Measurements from ENCODE around the gene TBC1D5.
"Not testable (repeated sequence)": the region's sequence is repeated elsewhere in the genome, so short reads cannot be mapped to it uniquely, and the experiment has no call there.

Gene TBC1D5

GRCh38 chr3:17749281-17749680 is 6.8 kb upstream of the TBC1D5 start:
- in situ Hi-C loops (cut with HindIII; ENCODE audit: low sequenced_read_pairs) = no loop called here

DNA sequence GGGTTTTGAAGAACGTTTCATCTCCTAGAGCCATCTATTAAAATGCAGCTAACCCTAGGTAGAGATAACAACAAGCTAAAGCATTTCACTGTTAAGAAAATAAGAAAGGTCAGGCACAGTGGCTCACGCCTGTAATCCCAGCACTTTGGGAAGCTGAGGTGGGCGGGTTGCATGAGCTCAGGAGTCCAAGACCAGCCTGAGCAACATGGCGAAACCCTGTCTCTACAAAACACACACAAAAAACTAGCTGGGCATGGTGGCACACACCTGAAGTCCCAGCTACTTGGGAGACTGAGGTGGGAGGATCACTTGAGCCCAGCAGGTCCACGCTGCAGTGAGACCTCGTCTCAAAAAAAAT is 5.4 kb upstream of the TBC1D5 start:
- in situ Hi-C loops (cut with HindIII; ENCODE audit: low sequenced_read_pairs) = no loop called here

DNA sequence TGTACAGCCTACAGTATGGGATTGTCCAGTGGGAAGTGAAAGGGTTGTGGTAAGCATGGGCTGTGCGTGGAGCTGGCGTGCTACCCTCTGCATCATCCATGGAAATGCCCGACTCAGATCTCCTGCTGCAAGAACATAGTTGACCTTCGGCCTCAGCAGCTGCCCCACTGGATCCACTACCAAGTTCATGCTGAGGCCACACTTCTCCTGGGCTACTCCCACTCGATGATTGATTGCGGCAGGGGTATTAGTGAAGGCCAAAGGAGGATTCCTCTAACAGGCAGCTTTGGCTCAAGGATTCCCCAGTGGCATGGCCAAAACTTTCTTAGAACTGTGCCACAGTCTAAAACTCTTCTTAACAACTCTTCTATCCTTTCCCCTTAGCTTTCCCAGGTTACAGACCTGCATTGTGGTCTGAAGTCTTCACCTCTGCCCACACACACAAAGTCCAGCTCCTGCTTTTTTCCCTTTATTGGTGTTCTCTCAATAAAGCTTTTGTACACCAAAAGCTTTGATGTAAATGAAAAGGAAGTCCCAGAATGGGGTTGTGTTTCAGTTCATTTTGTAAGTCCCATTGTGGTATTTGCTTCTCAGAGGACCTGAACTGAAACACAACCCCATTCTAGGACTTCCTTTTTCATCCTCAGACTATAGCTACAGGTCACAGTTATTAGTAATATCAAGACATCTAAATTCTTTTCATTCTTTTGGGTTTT is 4.9 kb upstream of the TBC1D5 start:
- in situ Hi-C loops (cut with HindIII; ENCODE audit: low sequenced_read_pairs) = no loop called here

- in situ Hi-C loops (cut with HindIII; ENCODE audit: low sequenced_read_pairs) = no loop called here
These were observed 3.5 kb upstream of the TBC1D5 start for GRCh38 chr3:17745894-17746293.

DNA sequence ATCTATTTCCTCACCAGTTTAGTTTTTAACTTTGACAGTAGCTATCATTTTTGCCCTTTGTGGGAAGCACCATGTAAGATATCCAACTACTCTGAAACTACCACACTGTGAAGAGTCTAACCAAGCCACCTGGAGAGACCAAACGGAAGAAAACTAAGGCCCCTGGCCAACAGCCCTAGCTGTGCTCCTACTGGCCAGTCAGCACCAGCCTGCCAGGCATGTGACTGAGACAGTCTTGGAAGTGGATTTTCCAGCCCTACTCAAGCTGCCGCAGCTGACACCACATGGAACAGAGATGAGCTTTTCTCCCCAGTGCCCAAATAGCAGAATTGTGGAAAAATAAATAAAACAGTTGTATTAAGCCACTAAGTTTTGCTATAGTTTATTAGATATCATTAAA is 2.9 kb upstream of the TBC1D5 start:
- in situ Hi-C loops (cut with HindIII; ENCODE audit: low sequenced_read_pairs) = no loop called here

- in situ Hi-C loops (cut with HindIII; ENCODE audit: low sequenced_read_pairs) = no loop called here
These were observed 2.3 kb upstream of the TBC1D5 start for GRCh38 chr3:17744693-17745092.

DNA sequence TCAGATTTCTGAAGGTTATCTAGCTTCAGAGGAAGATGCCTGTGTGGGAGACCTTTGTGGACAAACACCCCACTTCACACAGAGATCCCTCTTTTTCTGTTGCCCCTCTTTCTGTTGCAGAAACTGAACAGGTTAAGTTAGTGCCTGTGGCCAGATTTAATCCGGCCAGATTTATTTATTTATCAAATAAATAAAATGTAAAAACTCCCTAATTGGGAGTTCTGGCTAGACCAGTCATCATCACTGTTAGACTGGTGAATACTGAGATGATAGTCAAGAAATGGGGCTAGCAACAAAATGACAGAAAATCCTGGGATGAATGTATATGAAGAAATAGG is 1.2 kb upstream of the TBC1D5 start:
- in situ Hi-C loops (cut with HindIII; ENCODE audit: low sequenced_read_pairs) = no loop called here

DNA sequence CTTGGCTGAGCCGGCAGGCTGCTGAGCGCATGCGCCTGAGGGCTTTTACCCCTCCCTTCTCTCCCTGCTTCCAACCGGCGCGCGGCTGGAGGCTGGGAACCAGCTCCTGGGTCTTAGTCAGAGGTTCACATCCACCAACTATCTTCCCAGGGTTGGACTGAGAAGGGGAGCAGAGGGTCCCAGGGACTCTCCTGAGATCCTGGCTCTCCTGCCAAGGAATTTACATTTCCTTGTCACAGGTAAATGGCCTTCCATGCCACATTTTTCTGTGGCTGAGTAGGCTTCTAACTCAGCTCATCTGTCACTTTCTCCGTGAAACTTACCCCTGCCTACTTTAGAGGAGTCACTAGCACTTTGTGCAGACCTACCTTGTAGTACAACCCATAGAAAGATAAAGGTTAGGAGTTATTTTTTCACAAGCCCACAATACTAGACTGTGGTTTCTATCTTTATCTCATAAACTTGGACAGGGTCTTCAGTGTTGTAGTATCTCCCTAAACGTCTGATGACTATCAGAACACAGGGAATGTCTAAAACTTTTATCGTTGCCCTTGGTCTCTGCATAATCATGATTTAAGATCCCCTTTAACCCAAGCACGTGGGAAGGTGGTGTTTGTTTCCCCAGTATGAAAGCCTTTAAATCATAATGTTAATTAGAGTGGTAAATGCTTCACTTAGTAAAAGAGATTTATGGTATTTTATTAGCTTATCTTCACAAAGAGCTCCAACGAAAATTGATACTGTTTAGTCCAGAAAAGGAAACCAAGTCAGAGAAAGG is 638 bp upstream of the TBC1D5 start:
- in situ Hi-C loops (cut with HindIII; ENCODE audit: low sequenced_read_pairs) = no loop called here

DNA sequence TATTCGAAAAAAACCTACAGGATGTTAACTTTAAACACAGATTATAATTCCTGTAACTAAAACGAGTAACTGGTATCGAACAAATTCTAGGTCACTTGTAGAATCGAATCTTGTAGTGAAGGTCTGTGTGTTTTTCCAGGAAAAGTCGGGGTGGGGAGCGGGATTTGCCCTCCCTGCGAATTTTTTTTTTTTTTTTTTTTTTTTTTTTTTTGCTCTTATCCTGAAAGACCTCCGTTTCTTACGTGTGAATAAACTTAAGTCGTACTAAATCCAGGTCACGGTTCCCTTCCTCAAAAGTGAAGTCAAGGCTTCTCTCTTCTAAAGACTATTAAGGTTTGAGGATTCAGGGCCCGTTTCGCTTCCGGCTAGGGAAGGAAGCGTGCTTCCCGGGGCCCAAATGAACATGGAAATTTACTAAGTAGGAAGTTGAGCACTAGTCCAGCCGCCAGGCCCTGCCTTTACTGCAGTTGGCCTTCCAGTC is 770 bp downstream of the TBC1D5 start:
- in situ Hi-C loops (cut with HindIII; ENCODE audit: low sequenced_read_pairs) = no loop called here

- in situ Hi-C loops (cut with HindIII; ENCODE audit: low sequenced_read_pairs) = no loop called here
These were observed 1.7 kb downstream of the TBC1D5 start for GRCh38 chr3:17740721-17741141.

DNA sequence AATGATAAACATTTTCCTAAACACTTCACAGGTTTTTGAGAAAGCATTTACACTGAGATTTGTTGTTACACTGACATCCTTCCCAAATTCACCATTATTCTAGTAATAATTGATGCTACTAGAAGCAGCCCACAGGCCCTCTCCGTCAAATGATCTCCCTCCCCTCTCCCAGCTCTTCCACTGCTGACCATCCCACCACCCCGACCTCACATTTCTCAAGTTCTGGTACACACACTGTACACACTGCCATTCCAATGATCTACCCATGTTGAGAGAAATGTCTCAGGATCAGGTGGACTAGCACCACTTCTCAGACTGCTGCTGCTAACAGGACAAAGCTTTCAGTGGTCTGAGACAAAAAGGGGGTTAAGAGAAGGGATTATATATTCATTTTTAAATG is 3.5 kb downstream of the TBC1D5 start:
- in situ Hi-C loops (cut with HindIII; ENCODE audit: low sequenced_read_pairs) = no loop called here

DNA sequence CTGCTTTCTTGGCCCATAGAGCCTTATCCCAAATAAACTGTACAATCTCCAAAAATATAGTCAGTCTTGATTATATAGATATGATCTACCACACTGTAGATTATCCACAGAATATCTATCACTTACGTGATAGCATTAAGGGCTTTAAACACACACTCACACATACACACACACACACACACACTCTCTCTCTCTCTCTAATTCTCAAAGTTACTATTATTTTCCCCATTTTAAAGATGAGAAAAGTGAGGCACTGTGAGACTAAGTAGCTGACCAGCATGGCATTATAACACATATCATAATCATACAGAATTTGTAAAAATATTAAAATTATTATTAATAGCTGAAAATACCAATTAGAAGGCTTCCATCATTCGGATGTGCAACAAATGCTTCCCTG is 4.2 kb downstream of the TBC1D5 start:
- in situ Hi-C loops (cut with HindIII; ENCODE audit: low sequenced_read_pairs) = no loop called here

DNA sequence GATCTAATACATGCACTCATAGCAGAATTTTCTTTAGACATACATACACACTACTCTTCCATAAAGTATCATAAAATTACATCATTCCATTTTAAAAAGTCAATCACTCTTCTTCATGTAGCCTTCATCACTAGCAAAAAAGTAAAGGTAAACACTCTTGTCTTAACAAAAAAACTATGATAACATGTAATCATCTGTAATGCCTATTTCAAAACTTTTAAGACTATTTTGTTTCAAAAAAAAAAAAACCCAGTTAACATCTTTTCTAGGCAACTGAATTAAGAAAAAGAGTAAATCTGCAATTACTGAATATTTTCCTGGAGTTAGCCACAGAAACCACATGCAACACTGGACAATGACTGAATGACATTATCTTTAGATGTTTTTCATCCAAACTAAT is 4.8 kb downstream of the TBC1D5 start:
- in situ Hi-C loops (cut with HindIII; ENCODE audit: low sequenced_read_pairs) = no loop called here

DNA sequence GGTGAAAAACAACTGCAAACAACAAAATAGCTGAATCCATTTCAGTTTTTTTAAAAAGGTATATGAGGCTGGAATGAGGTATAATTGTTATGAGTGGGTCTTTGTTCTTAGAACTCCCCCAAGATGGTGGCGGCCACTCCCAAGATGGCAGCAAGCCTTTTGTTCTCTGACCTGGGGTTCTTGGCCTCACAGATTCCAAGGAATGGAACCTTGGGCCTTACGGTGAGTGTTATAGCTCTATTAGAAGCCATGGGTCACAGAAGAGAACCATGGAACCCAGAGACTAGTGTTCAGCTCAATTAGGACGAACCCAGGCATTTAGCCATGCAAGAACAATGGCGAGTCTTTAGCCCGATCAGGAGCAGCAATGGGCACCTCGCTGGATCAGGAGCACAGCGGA is 7.1 kb downstream of the TBC1D5 start:
- in situ Hi-C loops (cut with HindIII; ENCODE audit: low sequenced_read_pairs) = not testable (repeated sequence)

DNA sequence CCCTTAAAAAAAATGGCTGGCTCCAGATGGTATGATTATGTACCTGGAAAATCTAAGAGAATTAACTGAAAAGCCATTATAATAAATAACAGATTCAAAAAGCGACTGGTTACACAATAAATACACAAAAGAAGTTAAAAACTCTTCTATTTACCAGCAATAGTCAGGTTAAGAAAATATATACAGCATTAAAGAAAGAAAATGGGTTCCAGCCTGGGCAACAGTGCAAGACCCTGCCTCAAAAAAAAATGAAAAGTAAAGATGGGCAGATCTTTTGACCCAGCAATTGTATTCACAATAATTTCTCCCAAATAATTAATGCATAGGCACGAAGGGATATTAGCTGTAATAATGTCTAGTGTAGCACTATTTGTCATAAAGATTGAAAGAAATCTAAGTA is 8.7 kb downstream of the TBC1D5 start:
- in situ Hi-C loops (cut with HindIII; ENCODE audit: low sequenced_read_pairs) = no loop called here

GRCh38 chr3:17733215-17733614 is 9.2 kb downstream of the TBC1D5 start:
- in situ Hi-C loops (cut with HindIII; ENCODE audit: low sequenced_read_pairs) = no loop called here

- in situ Hi-C loops (cut with HindIII; ENCODE audit: low sequenced_read_pairs) = no loop called here
These were observed 12.0 kb downstream of the TBC1D5 start for GRCh38 chr3:17730318-17730967.

DNA sequence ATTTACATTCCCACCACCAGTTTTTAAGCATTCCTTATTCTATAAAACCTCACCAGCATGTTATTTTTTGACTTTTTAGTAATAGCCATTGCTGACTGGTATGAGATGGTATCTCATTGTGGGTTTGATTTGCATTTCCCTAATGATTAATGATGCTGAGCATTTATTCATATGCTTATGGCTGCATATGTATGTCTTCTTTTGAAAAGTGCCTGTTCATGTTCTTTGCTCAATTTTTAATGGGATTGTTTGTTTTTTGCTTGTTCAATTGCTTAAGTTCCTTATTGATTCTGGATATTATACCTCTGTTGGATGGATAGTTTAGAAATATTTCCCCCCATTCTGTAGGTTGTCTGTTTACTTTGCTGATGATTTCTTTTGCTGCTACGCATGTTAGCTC is 16.1 kb downstream of the TBC1D5 start:
- in situ Hi-C loops (cut with HindIII; ENCODE audit: low sequenced_read_pairs) = no loop called here

DNA sequence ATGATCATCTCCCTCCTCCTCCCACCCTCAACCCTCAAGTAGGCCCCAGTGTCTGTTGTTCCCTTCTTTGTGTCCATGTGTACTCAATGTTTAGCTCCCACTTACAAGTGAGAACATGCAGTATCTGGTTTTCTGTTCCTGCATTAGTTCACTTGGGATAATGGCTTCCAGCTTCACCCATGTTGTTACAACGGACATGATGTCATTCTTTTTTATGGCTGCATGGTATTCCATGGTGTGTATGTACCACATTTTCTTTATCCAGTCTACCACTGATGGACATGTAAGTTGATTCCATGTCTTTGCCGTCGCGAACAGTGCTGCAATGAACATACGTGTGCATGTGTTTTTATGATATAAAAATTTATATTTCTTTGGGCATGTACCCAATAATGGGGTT is 16.6 kb downstream of the TBC1D5 start:
- in situ Hi-C loops (cut with HindIII; ENCODE audit: low sequenced_read_pairs) = not testable (repeated sequence)

- in situ Hi-C loops (cut with HindIII; ENCODE audit: low sequenced_read_pairs) = no loop called here
These were observed 17.5 kb downstream of the TBC1D5 start for GRCh38 chr3:17724948-17725347.

- in situ Hi-C loops (cut with HindIII; ENCODE audit: low sequenced_read_pairs) = no loop called here
These were observed 18.3 kb downstream of the TBC1D5 start for GRCh38 chr3:17724122-17724521.

GRCh38 chr3:17717411-17717810 is 25.0 kb downstream of the TBC1D5 start:
- in situ Hi-C loops (cut with HindIII; ENCODE audit: low sequenced_read_pairs) = no loop called here

All from DLD1 (cell line).